CD4-positive, alpha-beta T cell treated with Interleukin-10 for 1 hour (primary cell): ENCODE measurements around the gene LYRM2.

Experiments used
- DNase-seq: peaks from one replicate; pipeline ENCODE4 v3.0.0-alpha.2; 2020

The LYRM2 gene

DNA sequence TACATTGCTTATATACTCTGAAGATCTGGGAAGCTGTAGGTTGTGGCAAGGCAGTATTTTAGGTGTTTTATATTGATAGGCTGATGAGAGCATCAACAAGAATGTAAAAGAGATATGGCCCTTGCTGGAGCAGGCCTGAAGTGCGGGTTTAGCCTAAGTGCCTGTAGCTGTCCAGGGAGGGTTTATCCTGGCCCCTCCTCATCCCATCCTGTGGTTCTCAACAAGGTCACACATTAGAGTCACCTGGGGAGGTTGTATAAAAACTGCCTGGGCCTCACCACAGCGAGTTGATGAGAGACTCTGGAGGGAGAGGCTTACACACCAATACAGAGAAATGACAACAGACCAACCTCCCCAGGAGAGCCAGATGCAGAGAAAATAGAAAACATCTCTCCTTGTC is 48.4 kb downstream of the LYRM2 start:
- no peak for DNase-seq

- DNase-seq: no peak
These were observed 49.1 kb downstream of the LYRM2 start for GRCh38 chr6:89589297-89590025.

DNA sequence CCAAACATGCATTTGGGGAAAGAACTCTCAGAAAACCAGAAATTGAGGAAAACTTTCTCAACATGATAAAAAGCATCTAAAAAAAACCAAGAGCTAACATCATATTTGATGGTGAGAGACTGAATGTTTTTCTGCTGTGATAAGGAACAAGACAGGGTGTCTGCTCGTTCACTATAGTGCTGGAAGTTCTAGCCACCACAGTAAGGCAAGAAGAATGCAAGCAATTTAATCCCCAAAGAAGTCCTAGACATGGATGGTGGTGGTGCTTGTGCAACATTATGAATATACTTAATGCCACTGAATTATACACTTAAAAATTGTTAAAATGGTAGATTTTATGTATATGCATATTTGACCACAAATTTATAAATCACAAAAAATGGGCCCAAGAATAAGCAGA is 53.4 kb downstream of the LYRM2 start:
- no peak for DNase-seq

DNA sequence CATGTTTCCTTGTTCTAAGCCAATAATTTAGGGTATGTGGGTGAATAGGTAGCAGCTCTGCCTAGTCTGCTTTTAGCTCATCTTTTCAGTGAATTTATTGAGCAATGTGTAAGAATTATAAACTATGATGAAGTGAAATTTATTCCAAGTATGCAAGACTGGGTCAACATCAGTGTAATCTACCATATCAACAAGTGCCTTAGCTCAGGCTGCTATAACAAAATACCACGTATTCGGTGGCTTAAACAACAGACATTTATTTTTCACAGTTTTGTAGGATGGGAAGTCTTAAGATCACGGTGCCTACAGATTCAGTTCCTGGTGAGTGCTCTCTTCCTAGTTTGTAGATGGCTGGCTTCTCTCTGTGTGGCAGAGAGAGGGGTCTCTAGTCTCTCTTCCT is 54.0 kb downstream of the LYRM2 start:
- no peak for DNase-seq

DNA sequence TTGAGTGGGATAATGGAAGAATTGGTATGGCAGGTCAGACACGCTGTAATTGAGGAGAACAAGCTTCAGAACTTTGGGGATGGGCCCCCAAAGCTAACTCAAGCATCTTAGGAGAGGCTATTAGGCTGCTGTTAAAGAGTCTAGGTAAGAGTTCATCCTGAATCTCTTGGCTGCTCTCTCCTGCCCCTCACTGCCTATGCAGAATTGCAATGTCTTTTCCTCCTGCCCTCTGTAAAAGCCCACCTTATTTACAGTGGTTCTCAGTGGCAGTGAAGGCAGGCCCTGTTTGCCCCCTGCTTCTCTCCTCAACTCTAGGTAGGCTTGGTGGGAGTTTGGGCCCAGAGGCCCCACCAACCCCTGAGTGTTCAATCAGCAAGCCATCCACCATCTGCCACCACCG is 55.0 kb downstream of the LYRM2 start:
- no peak for DNase-seq

- DNase-seq: no peak
These were observed 55.8 kb downstream of the LYRM2 start for GRCh38 chr6:89582669-89583325.

DNA sequence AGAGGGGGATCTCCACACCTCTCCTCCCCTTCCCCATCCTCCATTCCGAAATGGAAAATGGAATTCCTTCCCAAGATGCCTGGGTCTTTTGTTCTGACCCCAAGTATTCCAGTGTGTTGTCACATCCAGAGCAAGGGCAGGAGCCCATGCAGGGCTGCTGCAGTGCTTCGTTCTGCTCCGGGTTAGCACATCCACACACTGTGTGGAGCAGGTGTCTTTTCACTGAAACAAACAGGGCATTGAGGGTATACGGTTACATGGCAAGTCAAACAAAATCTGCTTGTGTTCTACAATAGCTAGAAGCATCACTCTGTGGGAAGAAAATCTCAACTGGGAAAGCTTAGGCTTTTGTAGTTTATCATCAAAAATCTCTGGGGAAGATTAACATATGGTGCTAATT is 56.9 kb downstream of the LYRM2 start:
- no peak for DNase-seq

DNA sequence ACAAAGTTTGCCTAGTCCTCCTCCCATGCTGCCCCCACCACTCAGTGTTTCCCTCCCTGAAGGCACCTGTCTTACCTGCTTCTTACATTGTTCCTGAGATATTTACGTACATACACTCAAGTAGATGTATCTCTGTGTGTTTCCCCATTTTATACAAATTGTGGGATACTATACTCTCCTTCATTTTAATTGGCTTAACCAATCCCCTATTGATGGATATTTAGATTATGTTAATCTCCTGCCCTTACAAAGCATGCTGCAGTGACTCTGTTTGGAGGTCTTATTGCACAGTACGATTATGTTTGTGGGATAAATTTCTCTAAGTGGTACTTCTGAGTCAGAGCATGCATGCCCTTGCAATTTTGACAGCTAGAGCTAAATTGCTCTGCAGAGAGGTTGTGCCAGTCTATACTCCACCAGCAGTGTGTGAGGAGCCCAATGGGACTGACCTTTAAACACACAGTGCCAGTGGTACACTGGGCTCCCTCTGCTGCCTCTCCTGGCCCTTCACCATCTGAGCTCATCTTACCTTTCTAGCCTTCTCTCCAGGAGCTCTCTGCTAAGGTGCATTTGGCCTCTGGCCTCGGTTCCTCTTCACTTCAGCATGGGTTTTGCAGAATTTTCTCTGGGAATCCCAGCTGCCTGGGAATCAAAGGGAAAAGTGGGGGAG is 57.4 kb downstream of the LYRM2 start:
- no peak for DNase-seq

- no peak for DNase-seq
These were observed 63.0 kb downstream of the LYRM2 start for GRCh38 chr6:89575562-89575960.

- no peak for DNase-seq
These were observed 63.5 kb downstream of the LYRM2 start for GRCh38 chr6:89574910-89575561.

GRCh38 chr6:89567630-89568390 is 70.7 kb downstream of the LYRM2 start:
- DNase-seq: no peak

DNA sequence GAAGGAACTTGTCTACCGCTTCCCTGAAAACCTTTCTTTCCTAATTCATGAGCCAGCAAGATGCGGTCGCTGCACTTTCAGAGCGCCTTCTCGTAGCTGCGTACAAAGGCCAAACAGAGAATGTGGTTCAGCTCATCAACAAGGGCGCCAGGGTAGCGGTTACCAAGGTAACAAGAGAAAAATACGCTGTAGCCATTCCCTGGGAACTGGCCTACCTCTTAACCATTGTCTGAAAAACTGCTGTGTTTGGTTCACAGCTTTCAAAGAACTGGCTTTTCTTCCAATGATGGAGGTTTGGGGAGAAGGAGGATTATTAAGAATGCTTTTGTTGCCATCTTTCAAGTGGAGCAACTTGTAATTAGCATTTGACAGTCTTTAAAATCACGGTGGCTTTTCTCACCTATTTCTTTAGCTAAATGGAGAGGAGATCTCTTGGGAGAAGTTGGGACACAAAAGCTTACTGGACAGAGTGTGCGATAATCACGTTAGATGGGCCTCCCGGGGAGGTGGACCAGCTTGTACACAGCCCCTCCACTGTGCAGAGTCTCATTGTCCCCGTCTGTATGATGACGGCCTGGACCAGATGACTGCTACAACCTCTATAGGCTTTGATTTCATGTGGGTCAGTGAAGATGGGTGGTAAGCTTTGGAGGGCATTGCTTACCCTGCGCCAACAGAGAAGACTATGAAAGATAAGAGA is 71.5 kb downstream of the LYRM2 start:
- DNase-seq: no peak

DNA sequence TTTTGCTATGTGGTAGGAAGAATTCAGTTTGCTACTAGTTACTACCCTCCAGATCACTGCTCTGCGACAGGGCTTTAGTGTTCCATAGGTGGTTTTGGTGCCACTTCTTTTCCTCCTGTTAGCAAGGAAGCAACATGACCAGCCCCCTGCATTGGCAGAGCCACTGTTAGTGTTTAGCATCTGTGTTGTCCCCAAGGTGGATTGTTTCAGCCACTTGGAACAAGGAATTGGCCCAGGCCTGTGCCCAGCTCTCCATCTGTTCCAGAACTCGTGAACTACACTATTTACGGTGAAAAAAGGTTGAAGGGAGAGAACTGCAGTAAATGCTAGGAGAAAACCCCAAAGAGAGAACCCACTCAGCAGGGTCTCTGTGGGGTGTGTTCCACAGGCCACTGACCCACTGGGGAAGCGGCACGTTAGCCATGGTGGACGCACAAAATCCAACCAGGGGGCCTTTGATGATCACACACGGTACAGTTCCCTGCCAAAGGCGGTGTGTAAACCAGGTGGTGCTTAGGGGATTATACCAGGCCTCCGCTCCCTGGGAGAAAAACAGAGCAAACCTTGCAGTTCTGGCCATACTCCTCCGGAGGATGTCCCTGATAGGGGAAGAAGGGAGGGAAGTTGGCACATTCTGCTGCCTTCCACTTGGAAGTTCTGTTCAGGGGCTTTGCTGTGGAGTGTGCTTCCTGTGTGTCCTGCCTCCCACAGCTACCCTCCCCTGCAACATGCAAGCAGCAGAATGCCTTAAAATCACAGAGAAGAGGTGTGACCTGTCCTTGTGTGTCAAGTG is 72.3 kb downstream of the LYRM2 start:
- DNase-seq: no peak

DNA sequence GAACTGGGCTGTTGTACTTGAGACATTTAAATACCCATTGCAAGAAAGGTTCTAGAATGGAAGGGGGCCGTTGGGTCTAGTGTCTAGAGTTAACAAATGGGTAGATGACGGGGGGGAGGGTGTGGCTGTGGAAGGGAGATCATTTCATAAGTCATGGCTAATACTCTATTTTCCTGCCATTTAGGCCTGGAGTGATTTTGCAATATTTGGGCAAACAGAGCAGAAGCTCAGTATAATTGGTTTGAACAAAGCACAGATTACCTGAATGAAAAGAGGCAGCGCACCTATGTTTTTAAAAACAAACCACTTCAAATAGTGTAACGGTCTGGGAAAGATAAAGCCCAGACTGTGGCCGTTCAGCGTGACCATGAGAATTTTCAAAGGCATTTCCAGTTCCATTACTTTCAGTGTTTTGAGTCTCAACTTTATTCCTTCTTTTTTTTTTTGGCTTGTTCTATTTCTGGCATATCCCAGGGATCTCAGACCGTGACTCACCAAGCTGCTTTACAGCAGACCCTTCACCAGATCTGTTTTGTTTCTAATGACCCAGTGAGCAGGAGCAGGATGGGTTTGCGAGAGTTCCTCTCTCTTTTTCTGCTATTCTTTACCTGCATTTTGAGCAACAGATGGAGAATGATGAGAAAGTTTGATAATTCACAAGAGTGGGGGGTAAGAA is 73.7 kb downstream of the LYRM2 start:
- DNase-seq: no peak

DNA sequence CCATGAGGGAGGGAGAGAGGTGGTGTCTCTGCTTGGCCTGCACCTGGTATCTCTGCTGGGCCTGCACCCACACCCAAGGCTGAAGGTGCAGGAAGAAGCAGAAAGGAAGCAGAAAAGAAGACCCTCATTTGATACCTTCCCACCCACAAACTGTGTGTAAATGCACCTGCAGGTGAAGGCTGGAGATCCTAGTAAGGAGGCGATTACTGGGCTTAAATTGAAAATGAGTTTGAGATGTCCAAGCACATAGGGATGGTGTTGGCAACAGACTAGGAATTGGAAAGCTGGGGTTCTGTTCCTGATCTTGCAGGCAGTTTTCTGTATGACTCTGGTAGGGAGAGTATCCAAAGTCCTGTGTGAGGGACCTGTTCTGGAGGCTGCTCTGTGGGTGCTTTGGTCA is 74.7 kb downstream of the LYRM2 start:
- DNase-seq: no peak

- no peak for DNase-seq
These were observed 76.2 kb downstream of the LYRM2 start for GRCh38 chr6:89562093-89562973.

DNA sequence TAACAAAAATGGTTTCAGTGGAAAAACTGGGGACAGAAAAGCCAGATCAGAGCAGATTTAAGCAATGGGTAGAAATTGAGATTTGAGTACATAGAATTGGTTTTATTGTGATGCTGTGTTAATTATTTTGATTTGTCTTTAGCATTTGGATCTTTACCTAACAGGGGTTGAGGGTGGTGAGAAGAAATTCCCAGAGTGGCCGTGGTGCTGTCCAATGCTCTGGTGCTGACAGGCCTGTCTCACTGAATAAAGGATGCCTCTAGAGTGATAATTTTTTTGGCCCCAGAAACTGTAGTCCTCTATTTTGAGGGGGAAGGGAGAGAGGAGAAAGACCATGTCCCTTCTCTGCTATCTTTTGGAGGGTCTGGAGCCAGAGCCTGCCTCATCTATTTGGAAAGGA is 79.1 kb downstream of the LYRM2 start:
- no peak for DNase-seq

DNA sequence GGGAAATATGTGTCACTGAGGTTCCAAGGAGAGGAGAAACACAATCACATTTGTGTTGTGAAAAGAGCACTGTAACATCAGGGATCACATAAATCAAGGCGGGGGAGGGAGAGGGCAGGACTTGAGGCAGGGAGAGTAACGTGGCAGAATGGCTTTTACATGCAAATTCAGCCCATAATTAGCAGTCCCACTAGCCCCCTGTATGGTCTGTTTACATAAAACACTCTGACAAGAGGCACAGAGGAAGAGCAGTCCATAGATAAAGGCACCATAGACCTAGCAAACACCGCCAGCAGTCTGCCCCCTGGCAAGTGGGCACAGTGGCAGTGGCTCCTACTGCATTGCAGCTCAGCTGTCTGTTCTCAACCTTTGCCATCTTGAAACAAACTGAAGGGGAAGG is 82.7 kb downstream of the LYRM2 start:
- no peak for DNase-seq

GRCh38 chr6:89555031-89555430 is 83.5 kb downstream of the LYRM2 start:
- DNase-seq: no peak

DNA sequence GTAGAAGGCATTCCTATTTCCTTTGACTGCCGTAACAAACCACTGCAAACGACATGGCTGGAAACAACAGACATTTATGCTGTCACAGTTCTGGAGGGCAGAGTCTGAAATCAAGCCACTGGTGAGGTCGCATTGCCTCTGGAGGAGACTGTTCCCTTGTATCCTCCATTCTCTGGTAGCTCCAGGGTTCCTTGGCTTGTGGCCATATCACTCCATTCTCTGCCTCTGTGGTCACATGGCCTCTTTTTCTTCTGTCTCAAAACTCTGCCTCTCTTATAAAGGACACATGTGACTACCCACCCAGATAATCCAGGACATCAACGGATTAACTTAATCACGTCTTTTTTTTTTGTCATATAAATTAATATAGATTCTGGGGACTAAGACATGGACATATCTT is 84.4 kb downstream of the LYRM2 start:
- no peak for DNase-seq
